PFSK-1 (cell line): ENCODE data around the gene ST6GALNAC2.

Source experiments
- FOXP2 ChIP-seq: optimal IDR thresholded peaks from 2 replicates; pipeline ENCODE3; 2011; ENCODE audit warnings: borderline replicate concordance, control low read depth, inconsistent platforms; ENCODE audit not compliant: insufficient read depth; ENCODE audit errors: extremely low read length, extremely low read depth
- POLR2AphosphoS5 ChIP-seq: IDR thresholded peaks from 2 replicates; pipeline ENCODE4 v1.6.1; 2012; ENCODE audit warnings: low read depth, mild to moderate bottlenecking, control low read depth, low read length, moderate library complexity
- REST ChIP-seq, 2 experiments: IDR thresholded peaks; 2 replicates each; pipeline versions ENCODE4 v1.6.1 to v1.8.0; 2011 to 2012; ENCODE audit warnings: low read depth in 2 of 2, low read length in 2 of 2, control low read depth in 1 of 2, inconsistent platforms in 1 of 2, mild to moderate bottlenecking in 1 of 2, moderate library complexity in 1 of 2; ENCODE audit not compliant: insufficient read depth in 1 of 2
- SIN3A ChIP-seq: IDR thresholded peaks from 2 replicates; pipeline ENCODE4 v1.6.1; 2012; ENCODE audit warnings: mild to moderate bottlenecking, low read length, moderate library complexity, borderline replicate concordance; ENCODE audit not compliant: insufficient read depth
- TAF1 ChIP-seq: IDR thresholded peaks from 2 replicates; pipeline ENCODE4 v1.6.1; 2012; ENCODE audit warnings: low read length, control low read depth, borderline replicate concordance; ENCODE audit not compliant: insufficient read depth

ST6GALNAC2 gene

GRCh38 chr17:76597156-76598003 is 11.7 kb upstream of the ST6GALNAC2 start:
- no peak for TF ChIP-seq SIN3A
- TF ChIP-seq FOXP2 = no peak
- TF ChIP-seq REST (IDR thresholded peaks at IDR 0.05; ENCODE audit: insufficient read depth in 1 of 2, low read depth in 2 of 2, low read length in 2 of 2) = no peak
- TF ChIP-seq POLR2AphosphoS5 = no peak

- TF ChIP-seq POLR2AphosphoS5 (no peak), SIN3A (no peak), FOXP2 (no peak), REST (IDR thresholded peaks at IDR 0.05; ENCODE audit: insufficient read depth in 1 of 2, low read depth in 2 of 2, low read length in 2 of 2) (no peak), TAF1 (no peak)
These were observed 9.0 kb upstream of the ST6GALNAC2 start for GRCh38 chr17:76594690-76595089.

- TF ChIP-seq TAF1 = no peak
- TF ChIP-seq FOXP2 = no peak
- no peak for TF ChIP-seq POLR2AphosphoS5
- TF ChIP-seq REST (IDR thresholded peaks at IDR 0.05; ENCODE audit: insufficient read depth in 1 of 2, low read depth in 2 of 2, low read length in 2 of 2) = no peak
- TF ChIP-seq SIN3A = no peak
These were observed 8.3 kb upstream of the ST6GALNAC2 start for GRCh38 chr17:76593959-76594358.

GRCh38 chr17:76593384-76593826 is 7.7 kb upstream of the ST6GALNAC2 start:
- TF ChIP-seq POLR2AphosphoS5 (no peak), SIN3A (no peak), FOXP2 (no peak), TAF1 (no peak), REST (IDR thresholded peaks at IDR 0.05; ENCODE audit: insufficient read depth in 1 of 2, low read depth in 2 of 2, low read length in 2 of 2) (no peak)
